Fibroblast of gingiva (primary cell): ENCODE results near the gene MCTP1.
A peak's percentile ranks its signal among the peaks of the same experiment; 100 is the strongest.

Experiments
- DNase-seq: peaks from one replicate; pipeline ENCODE4 v3.0.0-alpha.2; 2011; ENCODE audit warnings: low read depth

The MCTP1 gene

GRCh38 chr5:94810281-94810680 lies 474.6 kb downstream of the MCTP1 start:
- DNase-seq = no peak

GRCh38 chr5:94808497-94808896 lies 476.4 kb downstream of the MCTP1 start:
- DNase-seq = no peak

GRCh38 chr5:94807985-94808384 lies 476.9 kb downstream of the MCTP1 start:
- DNase-seq = no peak

- DNase-seq = no peak
Observed at GRCh38 chr5:94802450-94802849, 482.4 kb downstream of the MCTP1 start.

- DNase-seq = no peak
Observed at GRCh38 chr5:94796586-94796985, 488.3 kb downstream of the MCTP1 start.

GRCh38 chr5:94793816-94794198 lies 491.1 kb downstream of the MCTP1 start:
- DNase-seq = no peak

GRCh38 chr5:94793113-94793815 lies 491.6 kb downstream of the MCTP1 start:
- DNase-seq = peak; percentile 3

- no peak for DNase-seq
Observed at GRCh38 chr5:94791829-94792228, 493.1 kb downstream of the MCTP1 start.

GRCh38 chr5:94788527-94788926 lies 496.4 kb downstream of the MCTP1 start:
- no peak for DNase-seq

- no peak for DNase-seq
Observed at GRCh38 chr5:94784536-94785505, 500.1 kb downstream of the MCTP1 start.

- DNase-seq = no peak
Observed at GRCh38 chr5:94782383-94782782, 502.5 kb downstream of the MCTP1 start.

GRCh38 chr5:94779684-94780083 lies 505.2 kb downstream of the MCTP1 start:
- no peak for DNase-seq

- DNase-seq = no peak
Observed at GRCh38 chr5:94778732-94779131, 506.2 kb downstream of the MCTP1 start.

GRCh38 chr5:94778299-94778698 lies 506.6 kb downstream of the MCTP1 start:
- DNase-seq = no peak

- no peak for DNase-seq
Observed at GRCh38 chr5:94777056-94777880, 507.6 kb downstream of the MCTP1 start.

GRCh38 chr5:94776167-94776566 lies 508.7 kb downstream of the MCTP1 start:
- peak; percentile 47 for DNase-seq

GRCh38 chr5:94775088-94775487 lies 509.8 kb downstream of the MCTP1 start:
- no peak for DNase-seq

- DNase-seq = no peak
Observed at GRCh38 chr5:94771742-94772141, 513.2 kb downstream of the MCTP1 start.

- DNase-seq = no peak
Observed at GRCh38 chr5:94769996-94770395, 514.9 kb downstream of the MCTP1 start.

GRCh38 chr5:94761786-94762185 lies 523.1 kb downstream of the MCTP1 start:
- no peak for DNase-seq

GRCh38 chr5:94761055-94761454 lies 523.8 kb downstream of the MCTP1 start:
- DNase-seq = no peak

- DNase-seq = no peak
Observed at GRCh38 chr5:94759961-94760360, 524.9 kb downstream of the MCTP1 start.
